Midbrain (tissue), 1 donor: Measurements from ENCODE around the gene CDC14A.
"Not testable (repeated sequence)": the region's sequence is repeated elsewhere in the genome, so short reads cannot be mapped to it uniquely, and the experiment has no call there.

Experiments
- DNase-seq: peaks from one replicate; lab custom pipeline; 2025; lab: John Stamatoyannopoulos, UW

The CDC14A gene

GRCh38 chr1:100362821-100363466, 10.6 kb downstream of the CDC14A start:
- no peak for DNase-seq

- no peak for DNase-seq
These were observed 11.5 kb downstream of the CDC14A start for GRCh38 chr1:100363831-100364230.

GRCh38 chr1:100364697-100365096, 12.4 kb downstream of the CDC14A start:
- DNase-seq, result no peak

- no peak for DNase-seq
These were observed 13.9 kb downstream of the CDC14A start for GRCh38 chr1:100366209-100366525.

GRCh38 chr1:100369339-100369738, 17.0 kb downstream of the CDC14A start:
- not testable (repeated sequence) for DNase-seq

- not testable (repeated sequence) for DNase-seq
These were observed 21.6 kb downstream of the CDC14A start for GRCh38 chr1:100373953-100374352.

GRCh38 chr1:100376890-100377289, 24.6 kb downstream of the CDC14A start:
- not testable (repeated sequence) for DNase-seq

- no peak for DNase-seq
These were observed 25.5 kb downstream of the CDC14A start for GRCh38 chr1:100377590-100378361.

GRCh38 chr1:100378956-100379355, 26.6 kb downstream of the CDC14A start:
- no peak for DNase-seq

GRCh38 chr1:100380635-100381034, 28.3 kb downstream of the CDC14A start:
- no peak for DNase-seq

GRCh38 chr1:100382657-100383056, 30.4 kb downstream of the CDC14A start:
- no peak for DNase-seq

GRCh38 chr1:100383743-100384405, 31.6 kb downstream of the CDC14A start:
- DNase-seq, result no peak

- DNase-seq, result no peak
These were observed 34.9 kb downstream of the CDC14A start for GRCh38 chr1:100387209-100387608.

GRCh38 chr1:100387657-100388350, 35.5 kb downstream of the CDC14A start:
- DNase-seq, result no peak

GRCh38 chr1:100390531-100390930, 38.2 kb downstream of the CDC14A start:
- DNase-seq, result no peak

GRCh38 chr1:100391675-100392074, 39.4 kb downstream of the CDC14A start:
- no peak for DNase-seq

GRCh38 chr1:100392756-100393155, 40.5 kb downstream of the CDC14A start:
- DNase-seq, result no peak

- DNase-seq, result no peak
These were observed 42.0 kb downstream of the CDC14A start for GRCh38 chr1:100394285-100394684.

GRCh38 chr1:100395913-100396312, 43.6 kb downstream of the CDC14A start:
- no peak for DNase-seq

- no peak for DNase-seq
These were observed 44.3 kb downstream of the CDC14A start for GRCh38 chr1:100396651-100397050.

GRCh38 chr1:100397681-100398080, 45.4 kb downstream of the CDC14A start:
- DNase-seq, result no peak

- no peak for DNase-seq
These were observed 46.3 kb downstream of the CDC14A start for GRCh38 chr1:100398648-100399047.

- peak; percentile 46 for DNase-seq
These were observed 48.1 kb downstream of the CDC14A start for GRCh38 chr1:100400404-100400803.
